CD4-positive, alpha-beta T cell treated with Interleukin-10 for 1 hour (primary cell): ENCODE results near the gene RGS7.
"Not testable (repeated sequence)": the region's sequence is repeated elsewhere in the genome, so short reads cannot be mapped to it uniquely, and the experiment has no call there.

Experiments used
- DNase-seq: peaks from one replicate; pipeline ENCODE4 v3.0.0-alpha.2; 2020

RGS7 gene

DNA sequence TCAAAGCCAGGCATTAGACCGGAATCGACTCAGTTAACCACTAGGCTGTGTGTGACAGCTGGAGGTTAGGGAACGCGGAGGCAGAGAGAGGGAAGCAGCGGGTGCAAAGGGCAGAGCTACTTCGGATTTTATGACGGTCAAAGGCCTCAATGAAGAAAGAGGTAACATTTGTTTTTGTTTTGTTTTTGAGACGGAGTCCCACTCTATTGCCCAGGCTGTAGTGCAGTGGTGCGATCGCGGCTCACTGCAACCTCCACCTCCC is 468.3 kb downstream of the RGS7 start:
- no peak for DNase-seq

DNA sequence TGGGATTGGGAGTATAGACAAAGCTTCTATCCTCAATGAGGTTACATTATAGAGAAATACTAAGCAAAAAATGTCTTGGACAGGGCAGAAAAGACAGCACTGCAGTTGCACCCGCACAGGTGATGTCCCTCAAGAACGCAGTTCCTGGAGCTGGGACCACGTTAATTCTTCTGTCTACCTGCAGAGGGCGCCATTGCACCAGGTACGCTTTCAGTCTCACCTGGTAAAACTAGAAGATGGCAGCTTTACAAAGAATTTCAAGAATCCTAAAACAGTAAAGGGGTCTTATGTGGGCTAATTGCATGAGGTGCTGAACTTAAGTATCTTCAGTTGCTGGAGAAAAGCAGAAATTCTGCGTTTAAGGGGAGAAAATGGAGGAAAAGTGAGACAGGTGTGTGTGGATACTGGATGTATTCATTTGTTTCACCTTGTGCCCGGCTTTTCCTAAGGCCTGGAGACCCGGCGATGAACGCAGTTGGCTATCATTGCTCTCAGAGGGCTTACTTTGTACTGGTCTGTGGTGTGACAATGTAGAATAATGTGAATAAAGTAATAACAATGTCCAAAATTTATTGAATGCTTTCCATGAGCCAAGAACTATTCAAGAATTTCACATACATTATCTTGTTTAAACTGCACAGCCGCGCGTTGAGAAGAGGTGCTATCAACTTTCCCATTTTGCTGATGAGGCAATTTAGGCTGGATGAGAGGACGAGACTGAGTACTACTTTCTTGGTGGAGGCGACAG is 468.8 kb downstream of the RGS7 start:
- no peak for DNase-seq

DNA sequence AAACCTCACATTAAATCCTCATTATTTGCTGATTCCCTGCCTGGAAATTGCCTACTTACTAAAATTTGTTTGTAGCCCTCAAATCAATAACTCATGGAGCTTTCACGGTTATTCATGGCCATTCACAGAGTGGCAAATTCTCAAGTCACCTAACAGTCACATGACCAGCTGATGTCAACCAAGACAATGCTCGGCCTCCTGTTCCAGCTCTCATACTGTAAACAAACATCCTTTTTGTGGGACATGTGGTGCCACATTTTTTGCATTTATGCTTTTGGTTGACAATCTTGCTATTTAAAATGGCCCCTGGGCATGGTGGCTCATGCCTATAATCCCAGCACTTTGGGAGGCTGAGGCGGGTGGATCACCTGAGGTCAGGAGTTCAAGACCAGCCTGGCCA is 473.5 kb downstream of the RGS7 start:
- no peak for DNase-seq

DNA sequence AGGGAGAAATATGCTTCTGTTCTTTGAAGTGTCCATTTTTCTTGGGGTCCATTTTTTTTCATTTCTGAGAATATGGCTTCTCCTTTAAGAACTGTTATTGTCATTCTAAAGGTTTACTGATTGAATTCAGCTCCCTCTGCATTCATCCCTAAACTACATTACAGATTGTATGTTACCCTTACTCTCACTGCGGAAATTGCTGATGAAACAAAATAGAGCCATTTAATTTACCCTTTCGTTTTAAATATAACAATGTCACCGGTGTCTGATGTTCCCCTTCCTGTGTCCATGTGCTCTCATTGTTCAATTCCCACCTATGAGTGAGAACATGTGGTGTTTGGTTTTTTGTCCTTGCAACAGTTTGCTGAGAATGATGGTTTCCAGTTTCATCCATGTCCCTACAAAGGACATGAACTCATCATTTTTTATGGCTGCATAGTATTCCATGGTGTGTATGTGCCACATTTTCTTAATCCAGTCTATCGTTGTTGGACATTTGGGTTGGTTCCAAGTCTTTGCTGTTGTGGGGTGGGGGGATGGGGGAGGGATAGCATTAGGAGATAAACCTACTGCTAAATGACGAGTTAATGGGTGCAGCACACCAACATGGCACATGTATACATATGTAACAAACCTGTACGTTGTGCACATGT is 474.2 kb downstream of the RGS7 start:
- not testable (repeated sequence) for DNase-seq

DNA sequence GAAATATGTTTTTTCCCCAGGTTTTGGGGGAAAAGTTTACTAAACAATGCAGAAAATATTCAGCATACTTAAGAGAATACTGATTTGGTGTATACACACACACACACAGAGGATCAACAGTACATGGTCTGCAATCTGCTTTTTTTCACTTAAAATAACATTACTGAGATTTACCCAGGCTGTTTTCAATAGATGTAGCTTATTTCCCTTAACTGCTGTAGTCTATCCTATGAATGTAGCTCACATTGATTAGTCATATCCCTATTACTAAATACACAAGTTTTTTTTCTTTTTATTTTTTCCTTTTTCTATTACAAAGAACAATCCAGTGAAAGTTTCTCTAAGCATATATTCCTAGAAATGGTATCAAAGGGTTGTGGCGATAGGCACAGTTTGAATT is 478.4 kb downstream of the RGS7 start:
- DNase-seq = no peak

DNA sequence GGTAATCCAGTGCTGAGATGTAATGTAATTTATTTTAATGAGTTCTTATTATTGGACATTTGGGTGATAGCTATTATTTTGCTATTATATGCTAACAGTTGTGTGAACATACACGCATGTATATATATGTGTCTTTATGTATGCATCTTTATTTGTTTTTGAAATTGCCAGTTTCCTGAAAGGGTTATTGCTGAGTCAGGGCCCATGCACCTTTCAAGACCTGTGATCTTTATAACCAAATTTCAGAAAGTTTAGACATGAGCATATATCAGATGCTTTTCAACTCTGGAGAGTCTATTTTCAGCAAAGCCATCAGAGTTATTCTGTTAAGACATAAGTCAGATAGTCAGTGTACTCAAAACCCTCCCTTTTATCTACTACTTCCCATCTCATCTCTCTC is 479.4 kb downstream of the RGS7 start:
- no peak for DNase-seq

DNA sequence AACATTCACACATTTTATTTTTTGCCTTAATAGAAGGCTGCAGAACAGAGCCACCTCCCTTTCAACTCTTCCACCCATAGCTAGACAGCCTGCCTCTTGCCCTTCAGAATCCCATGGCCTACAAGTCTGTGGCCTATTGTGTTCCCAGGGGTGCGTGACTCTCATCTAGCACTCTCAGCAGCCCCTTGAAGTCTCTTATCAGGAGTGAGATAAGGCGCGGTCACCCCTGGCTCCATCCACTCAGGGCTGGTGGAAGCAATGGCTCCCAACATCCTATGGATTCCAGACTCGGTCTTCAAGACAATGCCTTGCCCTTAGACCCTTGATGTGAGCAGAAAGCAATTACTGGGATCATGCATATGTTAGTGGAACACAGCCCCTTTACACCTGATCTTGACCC is 480.9 kb downstream of the RGS7 start:
- DNase-seq = no peak

DNA sequence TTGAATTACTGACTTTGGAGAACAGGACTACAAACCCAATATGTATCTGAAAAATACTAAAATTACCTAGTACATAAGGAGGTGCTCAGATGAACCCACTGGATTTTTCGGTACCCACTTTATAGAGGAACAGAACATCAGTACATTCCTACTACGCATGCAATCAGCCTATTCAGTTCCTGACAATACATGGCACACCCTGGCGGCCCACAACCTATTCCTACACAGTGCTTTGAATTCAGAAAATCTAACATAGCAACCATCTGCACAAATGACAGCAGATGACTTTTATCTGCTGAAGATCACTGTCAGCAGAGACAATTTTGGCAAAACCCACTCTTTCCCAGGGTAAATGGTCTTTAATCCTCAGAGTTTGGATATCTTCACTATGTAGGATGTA is 487.9 kb downstream of the RGS7 start:
- DNase-seq = no peak

DNA sequence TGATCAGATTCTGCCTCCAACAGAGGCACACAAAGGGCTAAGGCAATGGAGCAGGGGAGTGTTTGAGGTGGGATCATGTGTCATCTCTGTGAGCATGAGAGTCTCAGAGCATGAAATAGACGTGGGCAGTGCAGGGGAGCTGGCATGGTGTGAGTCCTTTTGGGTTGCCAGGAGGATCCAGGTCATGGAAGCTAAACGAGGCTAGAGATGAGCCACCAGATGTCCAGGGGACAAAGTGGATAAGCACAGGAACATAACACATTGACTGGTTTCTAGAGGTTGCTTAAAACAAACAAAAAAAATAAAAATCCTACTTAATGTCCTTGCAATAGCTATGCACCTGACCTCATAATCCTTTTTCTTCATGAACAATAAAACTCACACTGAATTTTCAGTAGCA is 490.3 kb downstream of the RGS7 start:
- no peak for DNase-seq

DNA sequence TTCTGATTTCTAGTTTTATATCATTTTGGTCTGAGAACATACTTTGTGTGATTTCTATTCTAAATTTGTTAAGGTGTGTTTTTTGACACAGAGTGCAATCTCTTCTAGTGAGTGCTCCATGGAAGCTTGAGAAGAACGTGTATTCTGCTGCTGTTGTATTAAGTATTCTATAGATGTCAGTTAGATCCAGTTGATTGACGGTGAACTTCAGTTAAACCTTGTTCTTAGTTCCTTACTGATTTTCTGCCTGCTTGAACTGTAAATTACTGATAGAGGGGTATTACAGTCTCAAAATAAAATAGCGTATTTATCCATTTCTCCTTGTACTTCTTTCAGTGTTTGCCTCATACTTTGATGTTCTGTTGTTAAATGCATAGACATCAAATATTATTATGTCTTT is 497.0 kb downstream of the RGS7 start:
- DNase-seq = no peak

DNA sequence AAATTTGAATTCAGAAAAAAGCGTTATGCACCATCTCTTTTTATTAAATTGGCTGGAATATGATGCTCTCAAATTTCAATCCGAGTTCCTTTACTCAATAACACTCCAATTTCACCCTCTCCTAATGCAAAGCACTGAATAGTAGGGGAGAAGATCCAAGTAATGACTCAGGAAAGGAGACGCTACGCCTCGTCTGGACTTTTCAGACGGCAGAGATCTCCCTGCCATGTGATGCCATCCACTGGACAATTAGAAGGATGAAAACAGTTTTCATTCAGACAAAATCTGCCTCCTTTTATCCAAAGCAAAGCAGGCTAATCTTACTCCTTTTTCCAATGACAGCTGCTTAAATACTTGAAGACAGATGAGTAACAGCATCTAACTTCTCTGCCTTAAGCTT is 502.6 kb downstream of the RGS7 start:
- no peak for DNase-seq

DNA sequence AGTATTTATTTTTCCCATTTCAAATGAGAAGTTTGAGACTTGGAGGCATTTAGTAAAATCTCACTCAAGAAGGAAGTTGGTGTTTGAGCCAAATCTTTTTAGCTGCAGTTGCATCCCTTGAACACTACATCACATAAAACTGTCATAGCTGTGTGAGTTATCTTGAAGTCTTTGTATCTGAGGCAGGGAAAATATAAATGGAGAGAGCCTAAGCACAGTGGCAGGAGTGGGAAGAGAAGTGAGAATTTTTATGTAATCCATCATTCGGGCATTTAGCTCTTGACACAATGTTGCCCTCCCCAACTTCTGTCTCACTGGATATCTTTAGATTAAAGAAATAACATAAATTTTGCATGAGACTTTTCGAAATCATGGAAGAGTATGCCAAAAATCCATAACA is 509.7 kb downstream of the RGS7 start:
- no peak for DNase-seq

DNA sequence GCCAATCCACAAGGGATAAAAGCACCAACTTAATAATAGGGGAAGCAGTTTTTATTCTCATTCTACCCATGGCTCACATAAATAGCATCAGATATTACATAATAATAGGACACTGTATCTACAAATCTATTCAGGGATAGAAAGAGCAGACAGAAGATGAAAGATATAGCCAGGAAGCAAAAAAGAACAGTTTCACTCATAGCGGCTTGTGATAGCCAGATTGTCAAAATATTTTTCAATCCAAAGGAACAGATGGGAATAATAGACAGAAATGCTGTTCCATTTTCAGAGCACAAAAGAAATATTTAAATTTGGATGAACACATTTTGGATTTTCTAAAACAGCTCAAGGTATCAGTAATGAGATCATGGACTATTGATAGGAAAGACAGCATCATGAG is 512.5 kb downstream of the RGS7 start:
- DNase-seq = no peak

DNA sequence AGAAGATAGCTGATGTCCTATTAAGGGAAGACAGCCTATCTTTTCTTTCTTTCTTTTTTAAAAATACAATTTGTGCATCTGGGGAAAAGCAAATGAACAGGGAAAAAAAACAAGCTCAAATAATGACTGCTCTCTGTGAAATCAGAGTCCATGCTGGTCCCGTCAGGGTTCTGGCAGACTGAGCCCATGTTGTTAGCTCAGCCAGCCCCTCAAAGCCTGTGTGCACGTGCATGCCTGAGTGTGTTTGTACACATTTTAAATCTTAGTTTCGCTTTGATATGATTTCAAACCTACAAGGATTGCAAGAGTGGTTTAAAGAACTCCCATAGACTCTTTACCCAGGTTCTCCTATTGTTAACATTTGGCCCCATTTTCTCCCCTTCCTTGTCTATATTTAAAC is 513.2 kb downstream of the RGS7 start:
- no peak for DNase-seq

DNA sequence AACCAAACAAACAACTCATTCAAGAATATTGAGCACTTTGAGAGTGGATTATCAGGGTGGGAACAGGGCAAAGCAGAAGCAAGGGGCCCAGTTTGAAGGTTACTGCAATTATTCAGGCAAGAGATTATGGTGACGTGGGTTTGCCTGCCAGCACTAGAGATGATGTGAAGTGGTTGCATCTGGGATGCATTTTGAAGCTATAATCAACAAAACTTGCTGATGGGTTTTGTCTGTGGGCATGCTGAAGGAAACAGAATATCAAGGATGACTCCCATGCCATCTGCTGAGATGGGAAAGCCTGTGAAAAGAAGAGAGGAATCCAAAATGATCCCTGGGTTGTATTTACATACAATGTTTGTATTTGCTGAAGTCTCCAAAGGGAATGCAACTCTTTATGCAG is 520.7 kb downstream of the RGS7 start:
- DNase-seq = no peak

DNA sequence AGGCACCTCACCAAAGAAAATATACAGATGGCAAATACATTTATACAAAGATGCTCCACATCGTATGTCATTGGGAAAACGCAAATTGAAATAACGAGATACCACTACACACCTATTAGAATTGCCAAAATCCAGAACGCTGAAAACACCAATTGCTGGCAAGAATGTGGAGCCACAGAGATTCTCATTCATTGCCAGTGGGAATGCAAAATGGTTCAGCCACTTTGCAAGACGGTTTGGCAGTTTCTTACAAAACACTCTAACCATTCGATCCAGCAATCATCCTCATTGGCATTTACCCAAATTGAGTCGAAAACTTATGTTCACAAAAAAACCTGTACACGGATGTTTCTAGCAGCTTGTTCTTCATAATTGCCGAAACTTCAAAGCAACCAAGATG is 521.7 kb downstream of the RGS7 start:
- no peak for DNase-seq

DNA sequence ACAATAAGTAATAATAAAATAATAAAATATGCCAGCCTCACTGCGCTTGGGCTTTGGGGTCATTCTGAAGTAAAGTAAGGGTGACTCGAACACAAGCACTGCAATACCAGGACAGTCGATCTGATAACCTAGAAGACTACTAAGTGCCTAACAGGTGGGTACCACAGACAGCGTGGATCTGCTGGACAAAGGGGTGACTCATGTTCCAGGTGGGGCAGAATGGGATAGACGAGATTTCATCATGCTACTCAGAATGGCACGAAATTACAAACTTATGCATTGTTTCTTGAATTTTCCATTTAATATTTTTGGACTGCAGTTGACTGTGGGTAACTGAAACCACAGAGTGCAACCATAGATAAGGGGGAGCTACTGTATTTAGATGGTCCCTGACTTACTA is 523.9 kb downstream of the RGS7 start:
- DNase-seq = no peak

DNA sequence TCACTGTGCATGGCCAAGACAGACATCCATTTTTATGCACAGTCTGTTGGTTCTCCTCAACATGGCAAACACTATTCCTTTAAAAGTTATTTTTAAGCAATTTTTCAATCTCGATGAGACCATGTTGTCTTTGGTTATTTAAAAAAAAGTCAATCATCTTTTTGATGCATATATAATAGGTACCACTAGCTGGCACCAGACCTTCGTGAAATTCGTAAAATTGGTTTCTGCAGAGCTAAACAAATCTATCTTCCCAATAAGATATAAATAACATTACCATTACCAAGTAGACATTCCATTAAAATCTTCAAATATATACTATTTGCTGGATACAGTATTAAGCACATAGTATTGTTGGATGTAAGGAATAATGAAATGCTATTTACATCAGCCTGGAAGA is 525.1 kb downstream of the RGS7 start:
- no peak for DNase-seq

DNA sequence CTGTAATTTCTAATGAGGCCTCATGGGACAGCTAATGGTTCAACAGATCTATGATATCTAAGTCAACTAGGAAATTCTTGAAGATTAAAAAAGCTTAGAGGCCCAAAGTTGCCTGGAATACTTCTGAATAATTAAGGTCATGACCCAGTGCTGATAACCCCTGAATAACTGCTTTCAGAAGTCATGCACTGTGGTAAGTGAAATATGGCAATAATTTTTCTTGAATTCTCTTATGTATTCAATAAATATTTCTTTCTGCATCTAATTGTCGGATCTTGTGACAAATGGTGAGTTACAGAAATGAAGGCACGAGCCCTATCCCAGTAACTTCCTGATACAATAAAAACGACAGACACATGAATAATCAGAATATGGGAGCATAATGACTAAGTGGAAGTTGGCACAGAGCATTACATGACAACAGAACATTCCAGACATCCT is 525.8 kb downstream of the RGS7 start:
- DNase-seq = no peak

DNA sequence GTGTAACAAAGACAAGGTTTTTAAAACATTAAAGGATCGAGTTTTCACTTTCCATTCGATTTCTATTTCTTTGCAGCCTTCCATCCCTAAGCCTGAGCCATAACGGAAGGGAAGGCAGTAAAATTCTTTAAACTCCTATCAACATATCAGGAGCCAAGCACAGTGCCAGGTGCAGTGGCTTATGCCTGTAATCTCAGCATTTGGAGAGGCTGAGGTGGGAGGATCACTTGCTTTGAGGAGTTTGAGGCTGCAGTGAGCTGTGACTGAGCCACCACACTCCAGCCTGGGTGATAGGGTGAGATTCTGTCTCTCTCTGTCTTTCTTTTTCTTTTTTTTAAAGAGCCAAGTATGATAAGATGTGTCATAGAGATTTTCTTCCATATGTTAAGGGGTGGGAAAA is 527.5 kb downstream of the RGS7 start:
- no peak for DNase-seq

DNA sequence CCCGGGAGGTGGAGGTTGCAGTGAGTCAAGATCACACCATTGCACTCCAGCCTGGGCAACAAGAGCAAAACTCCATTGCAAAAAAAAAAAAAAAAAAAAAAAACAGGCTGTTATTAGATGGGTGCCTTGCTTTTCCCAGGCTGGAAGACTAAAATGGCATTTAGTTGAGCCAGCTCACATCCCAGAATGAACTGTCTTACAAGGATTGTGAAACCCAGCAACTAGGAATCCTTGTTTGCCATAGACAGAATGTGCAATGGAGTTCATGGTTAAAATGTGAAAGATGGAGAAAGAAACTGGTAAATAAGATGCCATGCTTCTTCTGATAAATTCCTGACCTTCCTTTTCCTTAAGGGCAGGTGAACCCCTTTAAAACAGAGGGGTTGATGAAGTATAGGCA is 529.2 kb downstream of the RGS7 start:
- no peak for DNase-seq

DNA sequence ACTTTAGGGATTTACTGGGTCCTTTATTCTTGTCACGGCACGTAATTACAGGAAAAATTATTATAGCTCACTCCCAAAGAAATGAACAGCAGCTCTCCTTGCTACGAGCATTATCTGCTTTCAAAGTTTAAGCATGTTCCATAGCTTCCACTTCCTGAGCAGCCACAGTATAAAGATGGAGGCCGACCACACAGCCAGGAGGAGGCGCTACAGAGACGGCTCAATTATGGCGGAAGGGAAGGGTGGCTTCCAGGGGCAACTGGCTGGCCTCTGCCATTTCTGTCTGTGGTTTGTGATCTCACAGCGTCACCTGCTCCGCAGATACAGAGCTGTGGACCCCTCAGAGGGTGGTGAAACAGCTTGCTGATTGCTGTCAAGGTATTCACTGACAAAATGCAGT is 532.8 kb downstream of the RGS7 start:
- no peak for DNase-seq

DNA sequence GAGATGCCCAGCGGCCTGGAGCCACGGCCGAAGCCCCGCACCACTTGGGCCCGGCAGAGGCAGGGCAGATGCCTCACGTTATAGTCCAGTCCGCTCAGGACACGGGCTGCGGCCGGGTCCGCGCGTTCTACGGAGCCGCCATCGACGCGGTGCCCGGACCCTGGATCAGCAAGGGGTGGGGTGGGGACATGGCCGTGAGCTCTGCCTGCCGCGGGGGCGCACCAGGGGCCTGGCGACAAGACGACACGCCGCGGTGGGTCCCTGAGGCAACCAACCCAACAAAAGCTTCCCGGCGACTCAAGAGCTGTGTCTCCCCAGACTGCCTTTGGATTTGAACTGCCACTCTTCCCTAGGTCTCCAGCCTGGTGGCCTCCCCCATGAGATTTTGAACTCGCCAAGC is 533.6 kb downstream of the RGS7 start:
- DNase-seq = no peak

DNA sequence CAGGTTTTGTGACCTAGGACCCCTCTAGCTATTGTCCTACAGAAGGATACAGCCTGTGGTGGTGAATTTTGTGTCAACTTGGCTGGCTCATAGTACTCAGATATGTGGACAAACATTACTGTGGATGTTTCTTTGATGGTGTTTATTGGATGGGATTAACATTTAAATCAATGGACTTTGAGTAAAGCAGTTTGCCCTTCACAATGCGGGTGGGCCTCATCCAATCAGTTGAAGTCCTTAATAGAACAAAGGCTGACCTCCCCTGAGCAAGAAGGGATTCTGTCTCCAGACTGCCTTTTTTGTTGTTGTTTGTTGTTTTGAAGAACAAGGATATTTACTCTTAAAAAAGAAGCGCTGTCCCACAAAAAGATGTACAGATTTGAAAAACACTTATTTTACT is 535.1 kb downstream of the RGS7 start:
- DNase-seq = no peak

DNA sequence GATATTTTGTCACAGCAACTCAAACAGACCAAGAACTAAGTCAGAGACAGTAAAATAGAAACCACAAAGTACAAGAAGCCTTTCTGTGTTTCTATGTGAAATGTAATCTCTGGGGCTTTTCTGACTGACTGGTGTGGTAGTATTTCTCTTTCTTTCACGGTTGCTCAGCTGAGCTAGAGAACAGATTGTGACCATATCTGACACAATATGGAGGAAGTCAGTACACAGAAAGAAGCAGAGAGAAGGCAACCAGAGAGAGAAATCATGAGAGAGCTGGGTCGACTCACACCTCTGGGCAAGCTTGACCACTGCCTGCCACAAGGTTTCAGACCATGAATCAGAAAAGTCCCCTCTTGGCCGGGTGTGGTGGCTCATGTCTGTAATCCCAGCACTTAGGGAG is 536.2 kb downstream of the RGS7 start:
- DNase-seq = no peak
